ENCODE data around the gene NVL.

DNA sequence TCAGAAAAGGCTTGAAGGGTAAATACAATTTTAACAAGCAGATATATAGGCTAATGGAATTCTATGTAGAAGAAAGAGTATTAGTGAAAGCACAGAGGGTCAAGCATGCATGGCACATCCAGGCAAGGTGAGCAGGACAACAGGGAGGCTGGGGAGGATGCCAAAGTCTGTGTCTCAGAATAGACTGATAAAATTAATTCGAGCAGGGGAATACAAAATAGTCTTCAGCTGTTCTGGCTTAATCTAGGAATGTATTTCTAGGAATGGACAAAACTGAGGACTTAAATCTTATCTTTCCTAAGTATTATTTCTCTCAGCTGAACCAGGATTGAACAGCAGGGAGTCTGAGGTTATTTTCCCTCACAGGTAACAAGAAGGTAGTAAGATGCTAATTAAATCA, 35.2 kb downstream of the NVL start:
- TF ChIP-seq POLR2AphosphoS5 (IDR thresholded peaks at IDR 0.05) (no peak), CTCF (IDR thresholded peaks at IDR 0.05) (no peak), POLR2A (IDR thresholded peaks at IDR 0.05) (no peak)
